HG03097 (cell line): ENCODE data around the gene POGK.
"Not testable (repeated sequence)": the region's sequence is repeated elsewhere in the genome, so short reads cannot be mapped to it uniquely, and the experiment has no call there.

ENCODE experiments used
- ATAC-seq: cut with Tn5 transposase; IDR thresholded peaks from one replicate; pipeline ENCODE4 v1.9.1; 2021; ENCODE audit not compliant: unreplicated experiment, low FRiP score

POGK gene

GRCh38 chr1:166838766-166839599 lies at the start of gene POGK:
TSS of gene POGK (plus strand) at chr1:166839475. CDS start at chr1:166840957, 1,482 bp downstream.
- ATAC-seq: peak; percentile 96

GRCh38 chr1:166796620-166797236 lies 42.5 kb upstream of the POGK start:
- ATAC-seq: no peak

GRCh38 chr1:166808952-166809351 lies 30.3 kb upstream of the POGK start:
- no peak for ATAC-seq

GRCh38 chr1:166811691-166812090 lies 27.6 kb upstream of the POGK start:
- no peak for ATAC-seq

- no peak for ATAC-seq
Measured at GRCh38 chr1:166813508-166814223, 25.6 kb upstream of the POGK start.

GRCh38 chr1:166814611-166815010 lies 24.7 kb upstream of the POGK start:
- no peak for ATAC-seq

GRCh38 chr1:166819974-166820373 lies 19.3 kb upstream of the POGK start:
- ATAC-seq: no peak

GRCh38 chr1:166822385-166822784 lies 16.9 kb upstream of the POGK start:
- no peak for ATAC-seq

- ATAC-seq: no peak
Measured at GRCh38 chr1:166827426-166827825, 11.8 kb upstream of the POGK start.

- not testable (repeated sequence) for ATAC-seq
Measured at GRCh38 chr1:166829762-166830161, 9.5 kb upstream of the POGK start.

- no peak for ATAC-seq
Measured at GRCh38 chr1:166836733-166837132, 2.5 kb upstream of the POGK start.

- ATAC-seq: peak; percentile 33
Measured at GRCh38 chr1:166839600-166840308, 479 bp downstream of the POGK start.

- no peak for ATAC-seq
Measured at GRCh38 chr1:166840309-166841274, 1.3 kb downstream of the POGK start.

GRCh38 chr1:166843322-166843721 lies 4.0 kb downstream of the POGK start:
- no peak for ATAC-seq

- ATAC-seq: no peak
Measured at GRCh38 chr1:166843769-166844596, 4.7 kb downstream of the POGK start.

- no peak for ATAC-seq
Measured at GRCh38 chr1:166844791-166845190, 5.5 kb downstream of the POGK start.

GRCh38 chr1:166848193-166848592 lies 8.9 kb downstream of the POGK start:
- ATAC-seq: no peak

GRCh38 chr1:166849135-166849534 lies 9.9 kb downstream of the POGK start:
- ATAC-seq: no peak

- no peak for ATAC-seq
Measured at GRCh38 chr1:166852918-166853317, 13.6 kb downstream of the POGK start.
